NCI-H2196 treated with DMSO at 0.1 percent for 48 hours (cell line): Measurements from ENCODE around the gene HOXA4.

Source experiments
- DNase-seq: peaks from one replicate; lab custom pipeline; 2025; ENCODE audit not compliant: unreplicated experiment; lab: John Stamatoyannopoulos, UW

Gene HOXA4

DNA sequence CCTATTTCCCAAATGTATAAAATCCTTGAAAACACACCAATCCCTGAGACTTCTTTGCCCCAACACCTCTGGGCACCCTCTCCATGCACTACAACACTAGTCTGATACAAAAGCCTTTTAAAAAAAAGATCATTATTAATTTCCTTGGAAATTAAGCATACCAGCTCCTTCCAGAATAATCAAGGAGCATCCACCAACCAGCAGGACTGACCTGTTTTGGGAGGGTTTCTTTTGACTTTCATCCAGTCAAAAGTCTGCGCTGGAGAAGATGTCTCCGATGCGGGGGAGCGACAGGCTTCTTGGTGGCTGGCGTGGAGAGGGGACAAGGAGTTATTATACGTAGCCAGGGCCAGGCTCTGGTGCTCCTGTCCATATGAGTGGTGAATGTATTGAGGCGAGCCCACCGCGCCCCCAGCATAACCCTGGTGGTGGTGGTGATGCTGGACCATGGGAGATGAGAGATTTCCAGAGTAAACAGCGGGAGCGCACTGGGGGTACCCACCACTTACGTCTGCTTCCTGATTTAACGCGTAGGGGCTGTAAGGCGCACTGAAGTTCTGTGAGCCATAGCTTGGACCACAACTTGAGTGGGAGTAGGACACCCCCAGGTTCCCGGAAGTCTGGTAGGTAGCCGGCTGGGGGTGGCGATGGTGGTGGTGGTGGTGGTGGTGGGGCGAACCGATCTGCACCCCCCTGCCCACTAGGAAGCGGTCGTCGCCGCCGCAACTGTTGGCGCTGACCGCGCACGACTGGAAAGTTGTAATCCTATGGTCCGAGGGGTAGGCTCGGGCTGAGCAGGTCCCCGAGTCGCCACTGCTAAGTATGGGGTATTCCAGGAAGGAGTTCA is 35.3 kb downstream of the HOXA4 start:
- no peak for DNase-seq

DNA sequence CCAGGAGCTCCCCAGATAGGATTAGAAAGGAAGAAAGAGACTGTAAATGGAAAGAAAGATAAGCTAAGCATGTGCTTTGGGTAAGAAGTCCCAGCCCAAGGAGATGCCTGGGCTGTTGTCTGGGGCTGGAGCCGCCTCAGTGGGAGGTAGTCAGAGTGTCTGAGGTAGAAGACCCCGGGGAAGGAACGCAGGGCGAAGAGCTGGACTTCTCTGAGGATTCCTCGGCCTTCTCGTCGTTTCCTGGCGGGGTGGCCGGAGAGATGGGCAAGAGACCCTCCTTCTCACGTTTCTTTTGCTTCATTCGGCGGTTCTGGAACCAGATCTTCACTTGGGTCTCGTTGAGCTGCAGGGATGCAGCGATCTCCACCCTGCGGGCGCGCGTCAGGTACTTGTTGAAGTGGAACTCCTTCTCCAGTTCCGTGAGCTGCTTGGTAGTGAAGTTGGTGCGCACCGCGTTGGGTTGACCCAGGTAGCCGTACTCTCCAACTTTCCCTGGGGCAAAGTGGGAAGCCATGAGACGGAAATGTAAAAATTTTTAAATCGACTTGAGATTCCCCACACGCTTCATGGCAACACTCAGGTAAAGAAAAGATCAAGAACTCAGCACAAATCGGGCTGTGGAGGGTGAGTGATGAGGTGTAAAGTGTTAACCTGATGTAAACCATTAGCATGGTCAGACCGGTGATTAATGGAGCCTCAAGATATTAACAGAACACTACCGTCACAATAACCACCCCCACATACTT is 36.1 kb downstream of the HOXA4 start:
- no peak for DNase-seq

DNA sequence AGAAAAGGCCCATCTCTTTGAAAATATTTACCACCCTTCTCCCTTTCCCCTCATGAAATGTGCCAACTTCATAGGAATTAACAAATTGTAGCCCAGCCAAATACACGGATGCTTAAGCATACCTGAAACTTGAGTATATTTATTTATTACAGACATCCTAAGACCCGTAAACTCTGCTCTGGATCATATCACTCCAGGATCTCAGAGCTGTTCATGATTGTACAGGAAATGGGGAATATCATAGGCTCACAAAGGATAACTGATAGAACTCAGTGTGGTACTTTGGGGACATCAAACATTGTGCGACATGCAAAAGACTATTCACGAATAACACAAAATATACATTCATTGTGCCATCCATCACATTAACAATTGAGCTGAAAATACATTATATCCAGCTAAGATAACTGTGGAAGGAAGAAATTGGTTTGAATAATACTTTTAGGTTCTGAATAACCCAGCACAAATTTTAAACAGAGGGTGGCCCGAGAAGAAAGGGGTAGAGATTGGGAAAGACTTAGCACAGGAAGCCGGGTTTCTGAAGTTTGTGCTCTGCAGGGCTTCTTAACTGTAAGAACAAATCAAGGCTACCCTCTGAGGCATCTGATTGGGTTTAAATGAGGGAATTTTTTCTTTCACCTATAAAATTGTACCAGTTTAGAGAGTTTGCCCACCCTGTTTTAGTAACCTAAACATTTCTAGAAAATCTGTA is 37.2 kb downstream of the HOXA4 start:
- DNase-seq = no peak

DNA sequence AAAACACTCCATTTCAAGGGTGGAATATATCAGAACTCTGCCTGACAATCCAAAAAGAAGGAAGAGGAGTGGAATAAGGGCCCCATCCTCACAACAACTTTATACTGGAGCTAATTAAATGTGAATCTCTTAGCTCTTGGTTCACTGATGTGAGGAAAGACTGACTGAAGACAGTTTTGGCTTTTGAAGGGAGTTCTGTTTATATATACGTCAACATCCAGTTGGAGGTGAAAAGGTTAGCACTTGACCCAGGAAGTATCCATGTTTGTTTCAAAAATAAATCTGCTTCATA is 37.8 kb downstream of the HOXA4 start:
- DNase-seq = no peak

DNA sequence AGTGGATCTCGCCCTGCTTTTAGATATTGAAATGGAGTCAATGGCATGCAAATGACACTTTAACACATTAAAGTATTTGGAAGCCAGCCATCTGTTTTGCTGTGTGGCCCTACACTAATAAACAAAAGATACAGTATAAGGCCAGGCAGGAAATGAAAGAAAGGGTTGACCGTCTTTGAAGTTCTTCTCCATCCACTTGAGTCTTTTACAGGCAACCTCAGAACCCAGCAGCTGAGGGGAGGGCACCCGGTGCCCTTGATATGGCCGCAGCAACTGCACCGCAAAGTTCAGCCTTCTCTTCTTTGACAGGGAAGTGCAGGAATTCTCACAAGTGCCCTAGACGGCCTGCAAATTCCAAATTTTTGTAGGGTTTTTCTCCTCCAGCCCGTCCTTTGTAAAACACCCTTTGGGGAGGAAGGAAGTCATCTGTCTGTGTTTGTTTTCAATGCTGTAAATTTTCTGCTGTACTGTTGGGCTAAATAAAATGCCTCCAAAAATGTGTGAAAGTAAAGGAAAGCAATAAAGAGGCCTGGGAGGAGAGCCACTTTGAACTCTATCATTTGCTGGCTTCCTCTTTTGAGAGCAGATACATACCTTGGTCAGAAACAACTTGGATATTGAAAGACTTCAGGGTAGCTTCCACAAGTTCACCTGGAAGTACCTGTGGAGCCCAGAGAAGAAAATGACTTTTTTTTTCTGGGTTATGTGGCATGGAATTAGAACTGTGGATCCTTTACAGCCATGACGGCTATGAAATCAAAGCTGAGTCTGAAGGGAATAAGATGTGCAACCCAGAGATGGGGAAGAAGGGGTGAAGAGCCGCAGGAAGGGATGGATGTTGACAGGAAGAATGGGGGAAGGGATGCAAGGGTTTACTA is 38.4 kb downstream of the HOXA4 start:
- DNase-seq = no peak

DNA sequence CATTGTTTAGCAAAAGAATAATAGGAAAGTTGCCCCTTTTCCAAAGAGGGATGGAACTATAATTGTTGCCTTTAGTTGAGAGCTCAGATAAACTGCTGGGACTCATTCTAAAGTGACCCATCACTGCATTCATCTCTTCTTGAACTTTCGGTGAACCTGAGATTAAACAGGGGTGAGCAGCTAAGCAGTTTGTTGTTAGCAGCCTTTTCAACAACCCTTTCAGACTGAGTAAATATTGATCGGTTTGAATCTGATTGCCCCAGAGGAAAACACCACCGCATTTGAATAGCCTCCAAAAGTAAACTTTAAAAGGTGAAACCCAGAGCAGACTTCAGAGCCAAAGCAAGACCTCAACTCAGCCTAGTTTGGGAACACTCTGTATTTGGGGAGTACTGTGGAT is 39.5 kb downstream of the HOXA4 start:
- peak; percentile 18 for DNase-seq

DNA sequence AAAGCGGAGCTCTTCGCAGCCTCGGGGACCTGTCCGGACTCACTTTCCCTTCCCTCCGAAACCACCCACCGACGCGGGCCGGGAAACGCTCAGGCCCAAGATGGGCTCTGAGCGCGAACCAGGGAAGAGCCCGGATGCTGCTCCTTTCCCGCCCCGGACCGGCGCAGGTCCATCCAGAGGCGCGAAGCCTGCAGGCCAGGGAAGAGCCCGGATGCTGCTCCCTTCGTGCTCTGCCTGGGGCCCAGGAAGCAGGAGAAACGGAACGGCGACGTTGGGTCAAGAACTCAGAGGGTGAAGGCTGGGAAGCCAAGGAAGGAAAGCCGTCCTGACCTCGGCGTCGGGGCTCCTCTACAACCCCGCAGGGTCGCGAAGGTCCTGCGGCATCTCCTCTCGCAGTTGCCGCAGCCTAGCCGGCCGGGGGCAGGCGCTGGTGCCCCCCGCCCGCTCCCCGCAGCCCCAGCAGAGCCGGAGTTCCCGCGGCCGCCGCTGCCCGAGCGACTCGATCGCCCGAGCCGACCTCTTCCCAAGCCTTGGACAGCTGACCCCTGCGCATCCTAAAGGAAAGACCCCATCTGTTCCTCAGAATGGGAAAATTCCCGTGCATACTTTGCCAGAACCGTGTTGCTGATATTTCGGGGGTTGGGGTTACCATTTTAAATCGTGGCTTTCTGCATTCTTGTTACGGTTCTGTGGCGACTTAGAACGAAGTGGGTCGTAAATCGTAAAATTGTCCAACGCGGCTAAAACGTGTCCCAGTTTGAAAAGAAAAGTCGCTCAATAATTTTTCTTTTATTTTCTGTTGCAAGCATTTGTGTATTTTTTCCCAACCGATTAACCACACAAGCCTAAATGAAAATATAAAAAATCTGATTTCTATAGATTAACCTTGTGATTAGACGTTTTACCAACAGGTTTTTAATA is 42.3 kb downstream of the HOXA4 start:
- DNase-seq = no peak

DNA sequence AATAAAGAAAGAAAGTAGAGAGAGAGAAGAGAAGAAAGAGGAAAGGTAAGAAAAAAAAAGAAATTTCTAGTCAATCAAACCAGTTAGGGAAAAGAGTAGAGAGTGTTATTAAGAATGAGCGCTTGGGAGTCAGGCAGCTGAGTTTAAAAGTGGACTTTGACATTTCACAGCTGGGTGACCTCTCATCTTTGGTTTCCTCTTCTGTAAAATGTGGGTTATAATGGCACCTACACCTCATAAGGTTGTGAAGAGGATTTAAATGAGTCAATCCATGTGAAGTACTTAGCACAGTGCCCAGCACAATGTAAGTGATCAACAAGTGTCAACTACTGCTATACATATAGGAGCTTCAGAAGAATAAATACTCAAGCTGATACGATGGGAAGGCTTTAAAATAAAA is 46.9 kb downstream of the HOXA4 start:
- DNase-seq = no peak

DNA sequence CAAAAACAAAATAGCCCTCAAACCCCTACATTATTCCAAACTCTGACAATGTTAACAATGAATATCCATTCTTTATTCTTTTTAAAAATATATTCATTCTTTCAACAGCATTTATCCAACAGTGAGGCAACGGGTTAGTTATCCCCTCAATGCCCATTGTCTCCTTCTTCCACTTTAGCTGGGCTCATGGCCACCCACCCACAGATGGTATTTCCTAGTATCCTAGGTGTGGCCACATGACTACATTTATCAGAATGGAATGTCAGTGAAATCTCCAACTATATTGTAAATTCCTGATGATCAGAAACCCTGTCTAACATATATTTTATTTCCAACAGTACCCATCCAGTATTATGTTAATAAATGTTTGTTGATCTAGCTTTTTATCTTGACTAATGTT is 48.4 kb downstream of the HOXA4 start:
- DNase-seq = no peak

DNA sequence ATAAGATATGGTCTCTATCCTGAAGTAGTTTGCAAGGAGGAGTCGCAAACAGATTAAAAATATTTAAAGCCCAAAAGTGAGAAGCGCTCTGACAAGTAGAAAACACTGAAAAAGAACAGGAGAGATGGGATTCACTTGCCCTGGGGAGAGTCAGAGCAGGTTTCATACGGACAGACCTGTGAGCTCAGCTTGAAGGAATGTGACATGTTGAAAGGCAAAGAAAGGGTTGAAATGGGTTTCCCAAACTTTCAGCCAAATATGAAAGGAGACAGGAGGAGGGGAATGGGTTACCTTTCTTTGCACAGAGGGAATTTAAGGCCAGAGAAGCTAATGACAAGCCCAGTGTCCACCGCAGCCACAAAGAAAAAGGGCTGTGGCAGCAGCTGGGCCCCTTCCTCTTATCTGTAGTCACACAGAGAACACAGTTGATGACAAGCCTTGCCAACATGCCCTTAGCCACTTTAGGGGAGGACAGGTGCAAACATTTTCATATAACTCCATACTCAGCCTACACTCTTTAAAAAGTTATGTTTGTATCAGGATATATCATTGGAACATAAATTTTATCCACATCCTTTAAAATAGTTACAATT is 49.6 kb downstream of the HOXA4 start:
- DNase-seq = no peak

DNA sequence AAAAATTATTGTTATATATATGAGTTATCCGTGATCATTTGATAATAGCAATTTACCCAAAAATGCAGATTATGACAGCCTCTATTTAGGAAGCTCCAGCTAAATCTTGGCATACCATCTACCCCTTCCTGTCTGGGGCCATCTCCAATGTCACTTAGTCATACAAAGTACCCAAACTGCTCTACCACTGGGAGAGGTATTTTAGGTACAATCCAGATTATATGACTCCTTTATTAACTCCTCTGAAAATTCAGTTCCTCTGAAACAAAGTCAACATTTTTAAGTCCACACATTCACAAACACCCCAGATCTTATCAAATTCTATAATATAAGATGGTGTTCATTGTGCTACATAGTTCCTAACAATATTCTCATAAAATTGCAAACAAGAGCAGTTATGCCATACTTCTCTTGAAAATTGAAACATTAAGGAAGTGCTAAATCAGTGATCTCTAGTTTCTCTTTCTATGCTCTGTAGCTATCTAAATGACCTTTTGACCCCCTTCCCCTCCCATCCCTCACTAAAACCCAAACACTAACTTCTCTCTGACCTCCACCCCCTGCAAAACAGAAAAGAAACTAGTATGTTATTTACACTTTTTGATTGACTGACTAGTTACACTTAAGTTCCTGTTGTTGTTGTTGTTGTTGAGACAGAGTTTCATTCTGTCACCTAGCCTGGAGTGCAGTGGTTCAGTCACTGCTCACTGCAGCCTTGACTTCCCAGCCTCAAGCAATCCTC is 51.2 kb downstream of the HOXA4 start:
- no peak for DNase-seq

DNA sequence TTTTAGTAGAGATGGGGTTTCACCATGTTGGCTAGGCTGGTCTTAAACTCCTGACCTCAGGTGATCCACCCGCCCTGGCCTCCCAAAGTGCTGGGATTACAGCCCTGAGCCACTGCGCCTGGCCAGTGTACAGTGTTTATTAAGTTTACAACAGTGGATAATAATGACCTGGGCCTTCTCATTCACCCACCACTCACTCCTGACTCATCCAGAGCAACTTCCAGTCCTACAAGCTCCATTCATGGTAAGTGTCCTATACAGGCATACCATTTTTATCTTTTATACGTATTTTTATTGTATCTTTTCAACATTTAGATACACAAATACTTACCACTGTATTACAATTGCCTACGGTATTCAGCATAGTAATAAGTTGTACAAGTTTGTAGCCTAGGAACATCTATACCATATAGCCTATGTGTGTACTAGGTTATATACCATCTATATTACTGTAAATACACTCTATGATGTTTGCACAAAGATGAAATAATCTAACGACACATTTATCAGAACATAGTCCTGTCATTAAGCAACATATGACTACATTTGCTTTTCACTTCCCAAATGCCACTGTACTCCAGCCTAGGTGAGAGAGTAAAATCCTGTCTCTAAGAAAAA is 51.8 kb downstream of the HOXA4 start:
- DNase-seq = no peak
